Stimulated activated CD8-positive, alpha-beta memory T cell treated with anti-CD3 and anti-CD28 coated beads, Interleukin-7, amount 100 ng/mL, for 48 hours (primary cell): Measurements from ENCODE around the gene ESPNL.

Source experiments
- DNase-seq, 2 donors: peaks; one replicate each; pipeline ENCODE4 v3.0.0-alpha.2; 2020; ENCODE audit warnings: low read depth in 1 of 2; ENCODE audit errors: extremely low read depth in 1 of 2

ESPNL gene

GRCh38 chr2:238138331-238139195 lies 38.4 kb downstream of the ESPNL start, which contains the start of gene KLHL30:
Gene KLHL30 (plus strand): TSS chr2:238138668. CDS start chr2:238140755, 2,087 bp downstream.
- no peak for DNase-seq

DNA sequence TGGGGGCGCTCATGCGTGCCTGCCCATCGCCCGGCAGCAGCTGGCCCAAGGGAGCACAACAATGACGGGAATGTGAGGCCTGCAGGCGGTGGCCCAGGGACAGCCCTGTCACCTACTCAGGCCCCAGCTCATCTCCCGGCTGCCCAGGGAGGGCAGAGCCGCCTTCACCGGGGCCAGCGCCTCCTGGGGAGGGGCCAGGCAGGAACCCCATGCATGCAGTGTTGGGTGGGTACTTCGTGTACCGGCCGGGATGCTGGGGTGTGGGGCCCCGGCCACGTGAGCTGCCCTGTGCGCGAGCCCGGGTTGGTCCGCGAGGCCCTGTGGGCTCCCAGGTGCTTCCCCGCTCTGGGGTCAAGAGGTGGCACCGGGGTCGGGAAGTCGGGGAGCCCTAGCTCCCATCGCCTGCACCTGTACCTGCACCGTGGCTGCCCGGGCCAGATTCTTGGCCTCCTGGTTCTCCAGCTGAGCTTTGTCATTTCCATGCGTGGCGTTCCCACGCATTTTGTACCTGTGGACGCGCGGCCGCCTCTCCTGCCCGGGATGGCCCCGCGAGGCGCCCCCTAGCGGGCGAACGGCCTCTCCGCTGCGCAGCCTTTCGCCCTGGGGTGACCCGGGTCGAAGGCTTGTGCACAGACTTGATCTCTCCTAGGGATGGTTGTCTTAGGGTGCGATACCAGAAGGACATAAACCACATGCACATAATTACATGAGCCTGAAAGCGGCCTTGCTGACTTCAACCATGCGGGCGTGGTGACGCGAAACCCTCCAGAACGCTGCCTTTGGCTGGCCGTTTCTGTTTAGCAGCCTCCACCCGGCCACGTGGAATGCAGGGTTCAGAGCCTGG lies 39.3 kb downstream of the ESPNL start:
- no peak for DNase-seq

- DNase-seq: no peak
Observed at GRCh38 chr2:238140040-238140439, 39.9 kb downstream of the ESPNL start.

- no peak for DNase-seq
Observed at GRCh38 chr2:238140721-238141540, 40.8 kb downstream of the ESPNL start.

- no peak for DNase-seq
Observed at GRCh38 chr2:238141541-238142318, 41.6 kb downstream of the ESPNL start.

- no peak for DNase-seq
Observed at GRCh38 chr2:238142382-238143205, 42.5 kb downstream of the ESPNL start.

GRCh38 chr2:238143239-238143951 lies 43.3 kb downstream of the ESPNL start:
- DNase-seq: no peak

DNA sequence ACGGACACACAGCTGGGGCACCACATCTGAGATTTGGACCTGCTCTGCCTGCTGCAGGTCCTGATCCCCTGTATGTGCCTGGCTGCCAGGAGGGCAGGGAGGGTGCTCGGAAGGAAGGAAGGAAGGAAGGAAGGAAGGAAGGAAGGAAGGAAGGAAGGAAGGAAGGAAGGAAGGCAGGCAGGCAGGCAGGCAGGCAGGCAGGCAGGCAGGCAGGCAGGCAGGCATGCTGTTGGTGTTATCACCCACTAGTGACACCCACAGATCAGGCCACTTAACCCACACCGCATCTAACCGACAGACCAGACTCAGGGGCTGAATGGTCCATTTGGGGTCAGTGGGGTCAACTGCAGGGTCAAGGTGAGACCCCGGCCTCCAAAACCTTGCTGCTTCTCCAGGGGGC lies 44.1 kb downstream of the ESPNL start:
- no peak for DNase-seq

GRCh38 chr2:238145046-238145445 lies 44.9 kb downstream of the ESPNL start:
- DNase-seq: no peak

DNA sequence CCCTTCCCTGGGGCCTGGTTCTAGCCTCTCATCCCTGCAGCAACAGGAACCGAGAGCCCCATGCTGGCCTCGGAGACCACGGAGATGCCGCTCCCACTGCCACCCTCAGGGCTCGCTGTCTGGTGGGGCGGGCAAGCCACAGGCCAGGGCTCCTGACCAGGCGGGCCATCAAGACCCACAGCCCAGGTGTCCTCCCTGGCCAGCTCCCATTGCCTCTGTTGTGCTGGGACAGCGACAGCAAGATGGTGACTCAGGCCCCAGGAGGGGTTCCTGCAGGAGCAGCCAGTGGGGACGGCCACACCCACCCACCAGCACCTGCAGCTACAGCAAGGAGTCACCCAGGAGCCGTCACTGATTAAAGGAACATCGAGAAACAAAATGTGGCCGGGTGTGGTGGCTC lies 45.7 kb downstream of the ESPNL start:
- DNase-seq: no peak

GRCh38 chr2:238146884-238147544 lies 46.9 kb downstream of the ESPNL start:
- no peak for DNase-seq

DNA sequence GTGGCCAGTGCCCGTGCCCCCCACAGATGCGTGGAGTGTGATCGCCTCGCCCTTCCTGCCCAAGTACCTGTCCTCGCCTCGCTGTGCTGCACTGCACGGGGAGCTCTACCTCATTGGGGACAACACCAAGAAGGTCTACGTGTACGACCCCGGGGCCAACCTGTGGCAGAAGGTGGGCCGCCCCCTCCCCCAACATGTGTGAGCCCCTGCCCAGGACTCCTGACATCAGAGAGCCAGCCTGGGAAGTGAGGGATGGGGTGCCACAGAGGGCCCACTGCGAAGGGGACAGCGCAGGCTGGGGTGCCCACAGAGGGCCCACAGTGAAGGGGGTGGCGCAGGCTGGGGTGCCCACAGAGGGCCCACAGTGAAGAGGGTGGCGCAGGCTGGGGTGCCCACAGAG lies 48.8 kb downstream of the ESPNL start:
- no peak for DNase-seq

GRCh38 chr2:238149841-238150572 lies 49.9 kb downstream of the ESPNL start:
- DNase-seq: no peak

DNA sequence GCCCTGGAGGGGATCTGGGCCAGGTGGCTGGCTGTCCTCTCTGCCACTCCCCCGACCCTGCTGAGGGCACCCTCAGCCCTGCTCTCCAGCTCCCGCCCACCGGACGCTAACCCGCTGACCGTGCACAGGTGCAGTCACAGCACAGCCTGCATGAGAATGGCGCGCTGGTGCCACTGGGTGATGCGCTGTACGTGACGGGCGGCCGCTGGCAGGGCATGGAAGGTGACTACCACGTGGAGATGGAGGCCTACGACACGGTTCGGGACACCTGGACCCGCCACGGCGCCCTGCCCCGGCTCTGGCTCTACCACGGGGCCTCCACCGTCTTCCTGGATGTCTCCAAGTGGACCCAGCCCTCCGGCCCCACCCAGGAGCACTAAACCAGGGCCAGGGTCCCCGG lies 50.5 kb downstream of the ESPNL start:
- DNase-seq: no peak

DNA sequence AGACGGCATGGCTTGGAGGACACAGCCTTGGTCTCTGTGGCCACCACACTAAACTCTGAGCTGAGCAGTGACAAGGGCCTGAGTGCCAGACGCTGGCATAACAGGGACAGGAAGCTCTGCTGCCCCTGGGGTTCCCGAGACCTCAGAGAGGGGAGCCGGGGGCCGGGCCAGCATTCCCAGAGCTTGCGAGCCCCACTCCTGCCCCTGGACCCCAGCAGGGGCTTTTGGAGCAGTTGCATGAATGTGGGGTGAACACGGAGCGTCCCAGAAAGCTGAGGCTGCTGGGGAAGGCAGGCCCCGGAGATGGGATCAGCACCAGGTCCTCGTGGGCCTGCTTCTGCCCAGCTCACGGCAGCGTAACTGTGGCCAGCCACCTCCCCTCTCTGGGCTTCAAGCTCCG lies 51.1 kb downstream of the ESPNL start:
- no peak for DNase-seq

- no peak for DNase-seq
Observed at GRCh38 chr2:238151628-238152235, 51.6 kb downstream of the ESPNL start.
